ENCODE measurements around the gene OR5AR1.

The OR5AR1 gene

DNA sequence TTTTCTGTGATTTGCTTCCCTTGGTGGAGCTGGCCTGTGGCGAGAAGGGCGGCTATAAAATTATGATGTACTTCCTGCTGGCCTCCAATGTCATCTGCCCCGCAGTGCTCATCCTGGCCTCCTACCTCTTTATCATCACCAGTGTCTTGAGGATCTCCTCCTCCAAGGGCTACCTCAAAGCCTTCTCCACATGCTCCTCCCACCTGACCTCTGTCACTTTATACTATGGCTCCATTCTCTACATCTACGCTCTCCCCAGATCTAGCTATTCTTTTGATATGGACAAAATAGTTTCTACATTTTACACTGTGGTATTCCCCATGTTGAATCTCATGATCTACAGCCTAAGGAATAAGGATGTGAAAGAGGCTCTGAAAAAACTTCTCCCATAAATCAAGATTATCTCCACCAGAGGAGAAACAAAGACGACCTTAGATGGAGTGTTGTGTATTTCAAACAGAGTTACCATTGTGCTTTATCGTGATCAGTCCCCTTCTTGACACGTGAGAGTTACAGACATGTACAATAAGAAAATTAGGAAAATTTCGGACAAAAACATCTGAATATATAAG is 37.5 kb downstream of the OR5AR1 start:
- no peak overlapping the region for H3K27ac ChIP-seq
- TF ChIP-seq, protein P1, sequence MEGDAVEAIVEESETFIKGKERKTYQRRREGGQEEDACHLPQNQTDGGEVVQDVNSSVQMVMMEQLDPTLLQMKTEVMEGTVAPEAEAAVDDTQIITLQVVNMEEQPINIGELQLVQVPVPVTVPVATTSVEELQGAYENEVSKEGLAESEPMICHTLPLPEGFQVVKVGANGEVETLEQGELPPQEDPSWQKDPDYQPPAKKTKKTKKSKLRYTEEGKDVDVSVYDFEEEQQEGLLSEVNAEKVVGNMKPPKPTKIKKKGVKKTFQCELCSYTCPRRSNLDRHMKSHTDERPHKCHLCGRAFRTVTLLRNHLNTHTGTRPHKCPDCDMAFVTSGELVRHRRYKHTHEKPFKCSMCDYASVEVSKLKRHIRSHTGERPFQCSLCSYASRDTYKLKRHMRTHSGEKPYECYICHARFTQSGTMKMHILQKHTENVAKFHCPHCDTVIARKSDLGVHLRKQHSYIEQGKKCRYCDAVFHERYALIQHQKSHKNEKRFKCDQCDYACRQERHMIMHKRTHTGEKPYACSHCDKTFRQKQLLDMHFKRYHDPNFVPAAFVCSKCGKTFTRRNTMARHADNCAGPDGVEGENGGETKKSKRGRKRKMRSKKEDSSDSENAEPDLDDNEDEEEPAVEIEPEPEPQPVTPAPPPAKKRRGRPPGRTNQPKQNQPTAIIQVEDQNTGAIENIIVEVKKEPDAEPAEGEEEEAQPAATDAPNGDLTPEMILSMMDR (conservative IDR thresholded peaks at IDR 0.05) = no peak
- no peak for TF ChIP-seq ZFX (IDR thresholded peaks at IDR 0.05)

- TF ChIP-seq ZFX (IDR thresholded peaks at IDR 0.05) = no peak
- TF ChIP-seq, protein P1 (conservative IDR thresholded peaks at IDR 0.05) = no peak
- H3K27ac ChIP-seq = peak overlapping the region; percentile 14; the same call in 1 of the 2 replicates
Measured at GRCh38 chr11:56705784-56706396, 42.4 kb downstream of the OR5AR1 start.

DNA sequence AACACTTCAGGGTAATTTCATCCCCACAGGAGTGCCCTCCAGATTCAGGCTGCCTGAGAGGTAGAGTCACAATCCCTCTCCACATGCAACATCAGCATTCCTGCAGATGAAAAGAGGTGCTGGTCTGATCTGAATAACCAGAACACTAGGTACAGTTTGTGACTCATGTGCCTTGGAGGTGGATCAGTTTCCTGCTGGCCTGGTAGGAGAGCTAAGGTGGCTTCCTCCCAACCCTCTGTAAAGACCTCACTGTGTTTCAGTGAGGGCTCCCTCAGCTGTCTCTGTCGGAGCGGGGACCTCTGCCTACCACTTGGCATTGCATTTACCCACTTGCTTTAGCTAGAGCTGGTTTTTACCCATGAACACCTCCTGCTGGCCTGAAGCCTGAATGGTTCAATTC is 43.0 kb downstream of the OR5AR1 start:
- TF ChIP-seq, protein P1 (conservative IDR thresholded peaks at IDR 0.05) = no peak
- TF ChIP-seq ZFX (IDR thresholded peaks at IDR 0.05) = no peak
- peak overlapping the region; percentile 14; the same call in 1 of the 2 replicates for H3K27ac ChIP-seq

- TF ChIP-seq, protein P1 (conservative IDR thresholded peaks at IDR 0.05) = no peak
- TF ChIP-seq ZFX (IDR thresholded peaks at IDR 0.05) = no peak
- H3K27ac ChIP-seq = no peak overlapping the region
Measured at GRCh38 chr11:56714206-56714605, 50.7 kb downstream of the OR5AR1 start.
